ENCODE data around the gene NEUROD1.

NEUROD1 gene

DNA sequence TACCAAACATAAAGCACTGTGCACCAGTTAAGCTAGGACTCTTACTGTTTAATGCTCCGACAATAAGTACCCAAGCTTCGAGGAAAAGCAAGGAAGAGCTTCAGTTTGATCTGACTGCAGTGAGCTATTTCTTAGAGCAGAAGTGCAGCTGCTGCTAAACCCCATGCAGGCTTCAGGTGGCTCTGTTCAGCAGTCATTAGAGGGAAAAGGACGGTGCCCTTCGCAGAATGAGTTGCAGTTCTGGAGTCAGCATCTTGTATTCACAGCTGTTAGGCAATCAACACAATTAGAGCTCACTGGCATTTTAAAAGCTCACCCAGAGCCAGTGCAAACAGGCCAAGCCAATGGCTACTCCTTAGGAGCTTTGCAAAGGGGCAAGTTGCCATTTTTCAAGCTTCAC, 21.9 kb downstream of the NEUROD1 start:
- Histone ChIP-seq H2AK5ac (ENCODE audit: low read length, severe bottlenecking) (no peak overlapping the region), H2BK15ac (ENCODE audit: low read depth, poor library complexity, severe bottlenecking) (no peak overlapping the region), H3K4me1 (ENCODE audit: control insufficient read depth, insufficient read depth, low read depth, low read length) (peaks cover 8% of the 10 kb centered on the region), H4K8ac (ENCODE audit: low read length) (no peak overlapping the region), H2BK120ac (ENCODE audit: low read depth, low read length) (no peak overlapping the region), H3K23ac (ENCODE audit: low read length in 2 of 2) (no peak overlapping the region), H3K27ac (ENCODE audit: low read length, poor library complexity, severe bottlenecking) (no peak overlapping the region), H3K9me3 (ENCODE audit: control insufficient read depth, low read length) (no peaks in the 10 kb centered on the region), H3K14ac (ENCODE audit: low read length in 2 of 2) (no peak overlapping the region), H4K91ac (ENCODE audit: low read length) (no peak overlapping the region), H3K18ac (ENCODE audit: low read depth in 1 of 2, low read length in 2 of 2) (no peak overlapping the region), H3K9ac (ENCODE audit: low read length) (no peak overlapping the region), H2BK5ac (ENCODE audit: low read depth, low read length, poor library complexity, severe bottlenecking) (no peak overlapping the region), H3K4me2 (ENCODE audit: low read length, poor library complexity, severe bottlenecking) (no peak overlapping the region), H3K4me3 (ENCODE audit: insufficient read depth in 1 of 2, low read depth in 1 of 2, low read length in 2 of 2) (no peak overlapping the region), H3K27me3 (ENCODE audit: control insufficient read depth in 1 of 2, insufficient read depth in 1 of 2, low read length in 2 of 2) (peaks cover 20 to 50% of the 10 kb centered on the region in 2 experiments), H3K4ac (ENCODE audit: low read depth in 1 of 2, low read length in 2 of 2) (no peak overlapping the region), H3K36me3 (ENCODE audit: control insufficient read depth in 1 of 2, insufficient read depth in 2 of 2, low read depth in 1 of 2, low read length in 2 of 2) (no peaks in the 10 kb centered on the region), H2AFZ (ENCODE audit: low read depth, low read length) (no peak overlapping the region), H3K79me1 (replicated peaks; ENCODE audit: low read length, poor library complexity, severe bottlenecking) (no peaks in the 10 kb centered on the region), H2BK12ac (ENCODE audit: low read length in 2 of 2) (no peak overlapping the region)
- 21% methylated on average over 4 of the region's 4 CpGs for WGBS
- DNase-seq = no peak

GRCh38 chr2:181657379-181657778, 22.9 kb downstream of the NEUROD1 start:
- H3K18ac ChIP-seq (ENCODE audit: low read depth in 1 of 2, low read length in 2 of 2) = no peak overlapping the region
- 20% methylated on average over 4 of the region's 4 CpGs for WGBS
- no peak overlapping the region for H2AFZ ChIP-seq (ENCODE audit: low read depth, low read length)
- H2BK15ac ChIP-seq (ENCODE audit: low read depth, poor library complexity, severe bottlenecking) = no peak overlapping the region
- peak overlapping the region; percentile 99 for H3K4me2 ChIP-seq (ENCODE audit: low read length, poor library complexity, severe bottlenecking)
- no peak overlapping the region for H2BK5ac ChIP-seq (ENCODE audit: low read depth, low read length, poor library complexity, severe bottlenecking)
- H3K27me3 ChIP-seq (ENCODE audit: control insufficient read depth in 1 of 2, insufficient read depth in 1 of 2, low read length in 2 of 2) = peaks cover 20 to 53% of the 10 kb centered on the region in 2 experiments
- no peak overlapping the region for H4K91ac ChIP-seq (ENCODE audit: low read length)
- no peaks in the 10 kb centered on the region for H3K79me1 ChIP-seq (replicated peaks; ENCODE audit: low read length, poor library complexity, severe bottlenecking)
- H3K4ac ChIP-seq (ENCODE audit: low read depth in 1 of 2, low read length in 2 of 2) = no peak overlapping the region
- no peak overlapping the region for H2BK120ac ChIP-seq (ENCODE audit: low read depth, low read length)
- peak overlapping the region in 1 of 2 experiments; percentile 80 for H3K4me3 ChIP-seq (ENCODE audit: insufficient read depth in 1 of 2, low read depth in 1 of 2, low read length in 2 of 2)
- no peak overlapping the region for H2BK12ac ChIP-seq (ENCODE audit: low read length in 2 of 2)
- no peak overlapping the region for H3K14ac ChIP-seq (ENCODE audit: low read length in 2 of 2)
- H3K23ac ChIP-seq (ENCODE audit: low read length in 2 of 2) = no peak overlapping the region
- peak overlapping the region; percentile 32 for H3K9ac ChIP-seq (ENCODE audit: low read length)
- no peaks in the 10 kb centered on the region for H3K36me3 ChIP-seq (ENCODE audit: control insufficient read depth in 1 of 2, insufficient read depth in 2 of 2, low read depth in 1 of 2, low read length in 2 of 2)
- H3K9me3 ChIP-seq (ENCODE audit: control insufficient read depth, low read length) = no peaks in the 10 kb centered on the region
- H3K4me1 ChIP-seq (ENCODE audit: control insufficient read depth, insufficient read depth, low read depth, low read length) = peaks cover 8% of the 10 kb centered on the region
- no peak overlapping the region for H2AK5ac ChIP-seq (ENCODE audit: low read length, severe bottlenecking)
- no peak overlapping the region for H4K8ac ChIP-seq (ENCODE audit: low read length)
- no peak overlapping the region for H3K27ac ChIP-seq (ENCODE audit: low read length, poor library complexity, severe bottlenecking)
- no peak for DNase-seq

GRCh38 chr2:181656450-181657291, 23.6 kb downstream of the NEUROD1 start, which contains the start of gene CERKL:
TSS of gene CERKL (minus strand) at chr2:181657105. CDS start at chr2:181657006, 99 bp downstream.
- H3K27me3 ChIP-seq (ENCODE audit: control insufficient read depth in 1 of 2, insufficient read depth in 1 of 2, low read length in 2 of 2) = peaks cover 20 to 51% of the 10 kb centered on the region in 2 experiments
- no peak within 1 kb of the TSS for H2BK5ac ChIP-seq (ENCODE audit: low read depth, low read length, poor library complexity, severe bottlenecking)
- no peaks in the 10 kb centered on the region for H3K36me3 ChIP-seq (ENCODE audit: control insufficient read depth in 1 of 2, insufficient read depth in 2 of 2, low read depth in 1 of 2, low read length in 2 of 2)
- no peak within 1 kb of the TSS for H3K27ac ChIP-seq (ENCODE audit: low read length, poor library complexity, severe bottlenecking)
- H3K9me3 ChIP-seq (ENCODE audit: control insufficient read depth, low read length) = no peaks in the 10 kb centered on the region
- H4K91ac ChIP-seq (ENCODE audit: low read length) = no peak within 1 kb of the TSS
- DNase-seq = peak; percentile 23
- no peaks in the 10 kb centered on the region for H3K79me1 ChIP-seq (replicated peaks; ENCODE audit: low read length, poor library complexity, severe bottlenecking)
- H2AK5ac ChIP-seq (ENCODE audit: low read length, severe bottlenecking) = no peak within 1 kb of the TSS
- H3K18ac ChIP-seq (ENCODE audit: low read depth in 1 of 2, low read length in 2 of 2) = no peak within 1 kb of the TSS
- H3K4ac ChIP-seq (ENCODE audit: low read depth in 1 of 2, low read length in 2 of 2) = no peak within 1 kb of the TSS
- H3K23ac ChIP-seq (ENCODE audit: low read length in 2 of 2) = peak within 1 kb of the TSS in 1 of 2 experiments; percentile 72
- peak within 1 kb of the TSS; percentile 99 for H3K4me2 ChIP-seq (ENCODE audit: low read length, poor library complexity, severe bottlenecking)
- peak within 1 kb of the TSS; percentile 66 to 80 for H3K4me3 ChIP-seq (ENCODE audit: insufficient read depth in 1 of 2, low read depth in 1 of 2, low read length in 2 of 2)
- WGBS = 2% methylated on average over 47 of the region's 70 CpGs
- no peak within 1 kb of the TSS for H2BK15ac ChIP-seq (ENCODE audit: low read depth, poor library complexity, severe bottlenecking)
- H2BK12ac ChIP-seq (ENCODE audit: low read length in 2 of 2) = no peak within 1 kb of the TSS
- no peak within 1 kb of the TSS for H2BK120ac ChIP-seq (ENCODE audit: low read depth, low read length)
- H3K14ac ChIP-seq (ENCODE audit: low read length in 2 of 2) = no peak within 1 kb of the TSS
- H3K9ac ChIP-seq (ENCODE audit: low read length) = peak within 1 kb of the TSS; percentile 32
- H2AFZ ChIP-seq (ENCODE audit: low read depth, low read length) = peak within 1 kb of the TSS; percentile 83
- peaks cover 8% of the 10 kb centered on the region for H3K4me1 ChIP-seq (ENCODE audit: control insufficient read depth, insufficient read depth, low read depth, low read length)
- H4K8ac ChIP-seq (ENCODE audit: low read length) = no peak within 1 kb of the TSS

DNA sequence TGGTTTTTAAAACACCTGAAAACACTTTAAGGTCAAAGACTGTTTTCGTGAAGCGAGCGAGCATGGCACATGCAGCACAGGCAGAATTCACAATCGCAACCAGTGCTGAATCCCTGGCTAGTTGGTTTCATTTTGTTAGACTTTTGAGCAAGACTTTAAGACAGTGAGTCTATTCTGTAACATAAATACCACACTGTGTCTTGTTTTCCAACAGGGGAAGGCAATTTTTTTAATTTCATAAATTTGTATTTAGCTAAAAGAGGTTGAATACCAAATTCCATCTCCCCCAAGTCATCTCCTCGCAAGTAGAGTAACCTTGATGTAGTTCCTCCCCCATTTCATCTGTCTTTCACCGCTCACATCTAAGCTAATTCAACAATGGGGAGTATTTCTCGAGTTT, 24.8 kb downstream of the NEUROD1 start:
- Histone ChIP-seq H2BK120ac (ENCODE audit: low read depth, low read length) (no peak overlapping the region), H3K18ac (ENCODE audit: low read depth in 1 of 2, low read length in 2 of 2) (no peak overlapping the region), H3K79me1 (replicated peaks; ENCODE audit: low read length, poor library complexity, severe bottlenecking) (no peaks in the 10 kb centered on the region), H3K27me3 (ENCODE audit: control insufficient read depth in 1 of 2, insufficient read depth in 1 of 2, low read length in 2 of 2) (peaks cover 20 to 51% of the 10 kb centered on the region in 2 experiments), H2BK12ac (ENCODE audit: low read length in 2 of 2) (no peak overlapping the region), H4K8ac (ENCODE audit: low read length) (no peak overlapping the region), H4K91ac (ENCODE audit: low read length) (no peak overlapping the region), H3K36me3 (ENCODE audit: control insufficient read depth in 1 of 2, insufficient read depth in 2 of 2, low read depth in 1 of 2, low read length in 2 of 2) (no peaks in the 10 kb centered on the region), H3K4me3 (ENCODE audit: insufficient read depth in 1 of 2, low read depth in 1 of 2, low read length in 2 of 2) (peak overlapping the region in 1 of 2 experiments; percentile 80), H3K4me2 (ENCODE audit: low read length, poor library complexity, severe bottlenecking) (no peak overlapping the region), H2BK5ac (ENCODE audit: low read depth, low read length, poor library complexity, severe bottlenecking) (no peak overlapping the region), H3K23ac (ENCODE audit: low read length in 2 of 2) (no peak overlapping the region), H2BK15ac (ENCODE audit: low read depth, poor library complexity, severe bottlenecking) (no peak overlapping the region), H3K27ac (ENCODE audit: low read length, poor library complexity, severe bottlenecking) (no peak overlapping the region), H2AFZ (ENCODE audit: low read depth, low read length) (no peak overlapping the region), H3K4me1 (ENCODE audit: control insufficient read depth, insufficient read depth, low read depth, low read length) (peaks cover 8% of the 10 kb centered on the region), H3K14ac (ENCODE audit: low read length in 2 of 2) (no peak overlapping the region), H3K4ac (ENCODE audit: low read depth in 1 of 2, low read length in 2 of 2) (no peak overlapping the region), H2AK5ac (ENCODE audit: low read length, severe bottlenecking) (no peak overlapping the region), H3K9ac (ENCODE audit: low read length) (no peak overlapping the region), H3K9me3 (ENCODE audit: control insufficient read depth, low read length) (no peaks in the 10 kb centered on the region)
- WGBS = 65% methylated on average over 4 of the region's 7 CpGs
- DNase-seq = no peak
